ENCODE results near the gene ANO7.

Gene ANO7

GRCh38 chr2:241218131-241219029 lies 29.9 kb downstream of the ANO7 start:
- TF ChIP-seq CTCF (IDR thresholded peaks at IDR 0.05; ENCODE audit: insufficient read depth, low read length, missing control alignments): peak; percentile 43
- H3K4me3 ChIP-seq (ENCODE audit: low read depth, low read length): peak overlapping the region; percentile 65
- ChIA-PET CTCF (interaction anchor here (1.1 to 1.4 kb wide), 3 partner anchors 9 to 369 kb away, joined by 3 to 6 read pairs (median 3); no protein-coding TSS in a partner anchor), POLR2A (no interaction called here)
- no peak for DNase-seq (ENCODE audit: low read depth, low spot score)

GRCh38 chr2:241219030-241219382 lies 30.5 kb downstream of the ANO7 start:
- POLR2A ChIA-PET: interaction anchor here (0.6 kb wide), 1 partner anchor 101 kb away, joined by 3 read pairs; no protein-coding TSS in a partner anchor
- peak overlapping the region; percentile 65 for H3K4me3 ChIP-seq (ENCODE audit: low read depth, low read length)
- TF ChIP-seq CTCF (IDR thresholded peaks at IDR 0.05; ENCODE audit: insufficient read depth, low read length, missing control alignments): no peak
- no peak for DNase-seq (ENCODE audit: low read depth, low spot score)
- CTCF ChIA-PET: interaction anchor here (1.1 to 1.4 kb wide), 3 partner anchors 9 to 369 kb away, joined by 3 to 6 read pairs (median 3); no protein-coding TSS in a partner anchor

GRCh38 chr2:241219856-241220356 lies 31.4 kb downstream of the ANO7 start:
- DNase-seq (ENCODE audit: low read depth, low spot score): no peak
- ChIA-PET POLR2A (interaction anchor here (0.6 kb wide), 2 partner anchors 101 to 367 kb away, joined by 3 to 4 read pairs; no protein-coding TSS in a partner anchor), CTCF (interaction anchor here (1.1 kb wide), 1 partner anchor 8 kb away, joined by 3 read pairs; no protein-coding TSS in a partner anchor)
- no peak overlapping the region for H3K4me3 ChIP-seq (ENCODE audit: low read depth, low read length)
- no peak for TF ChIP-seq CTCF (IDR thresholded peaks at IDR 0.05; ENCODE audit: insufficient read depth, low read length, missing control alignments)

- ChIA-PET POLR2A (interaction anchor here (1.1 to 1.5 kb wide), 2 partner anchors 10 to 48 kb away, joined by 4 read pairs; no protein-coding TSS in a partner anchor), CTCF (interaction anchor here (1.7 to 2.5 kb wide), 2 partner anchors 11 to 372 kb away, joined by 3 to 11 read pairs; no protein-coding TSS in a partner anchor)
- no peak overlapping the region for H3K4me3 ChIP-seq (ENCODE audit: low read depth, low read length)
- no peak for TF ChIP-seq CTCF (IDR thresholded peaks at IDR 0.05; ENCODE audit: insufficient read depth, low read length, missing control alignments)
- no peak for DNase-seq (ENCODE audit: low read depth, low spot score)
Observed at GRCh38 chr2:241223211-241224017, 34.9 kb downstream of the ANO7 start.

- TF ChIP-seq CTCF (IDR thresholded peaks at IDR 0.05; ENCODE audit: insufficient read depth, low read length, missing control alignments): no peak
- H3K4me3 ChIP-seq (ENCODE audit: low read depth, low read length): no peak overlapping the region
- CTCF ChIA-PET: interaction anchor here (1.7 to 2.5 kb wide), 2 partner anchors 10 to 373 kb away, joined by 3 to 11 read pairs; no protein-coding TSS in a partner anchor
- POLR2A ChIA-PET: interaction anchor here (0.6 to 1.8 kb wide), 4 partner anchors 10 to 91 kb away, joined by 3 to 4 read pairs (median 4); partner anchors contain the start of genes HDLBP and SEPTIN2
- DNase-seq (ENCODE audit: low read depth, low spot score): no peak
Observed at GRCh38 chr2:241224018-241224850, 35.8 kb downstream of the ANO7 start.

Measured in AG04449 (cell line).